Naive thymus-derived CD4-positive, alpha-beta T cell (primary cell): Measurements from ENCODE around the gene MESD. TPM values are rescaled to one million over a fixed set of nuclear protein-coding genes. Genes with fewer than 3 reads are reported as not detected.
A peak's percentile ranks its signal among the peaks of the same experiment; 100 is the strongest.

Experiments used
- ATAC-seq: fragments of 150-1000 bp; cut with Tn5 transposase; 2 replicates; pipeline ENCODE4 v1.10.0; 2021; ENCODE audit warnings: mild to moderate bottlenecking, moderate library complexity
- CTCF ChIA-PET: fragments of 350-600 bp; sonication (Branson Sonifier 250); formaldehyde crosslinking; loops from one replicate; lab custom pipeline; 2021; ENCODE audit warnings: antibody characterized with exemption; lab: Charles Lee
- POLR2A ChIA-PET: fragments of 350-600 bp; sonication (Branson Sonifier 250); formaldehyde crosslinking; loops from one replicate; lab custom pipeline; 2021; ENCODE audit warnings: antibody characterized with exemption, inconsistent platforms; lab: Charles Lee
- DNase-seq, 9 donors: peaks; one replicate each; pipeline versions ENCODE4 v3.0.0 to v3.0.0-alpha.2; 2020 to 2022; ENCODE audit warnings: mixed read lengths in 1 of 9
- H3K27ac ChIP-seq: one replicate; pipeline ENCODE4 v1.7.0; 2013; ENCODE audit warnings: mild to moderate bottlenecking, low read depth, low read length, moderate library complexity
- H3K27me3 ChIP-seq, 2 donors: one replicate each; pipeline ENCODE4 v1.7.0; 2013; ENCODE audit warnings: low read length in 2 of 2, mild to moderate bottlenecking in 2 of 2, moderate library complexity in 2 of 2; ENCODE audit not compliant: control insufficient read depth in 2 of 2, insufficient read depth in 2 of 2
- H3K36me3 ChIP-seq, 3 experiments: 1 replicate in 2 of 3; 2 replicates in 1 of 3; pipeline ENCODE4 v1.7.0; 2013; ENCODE audit warnings: low read length in 3 of 3, mild to moderate bottlenecking in 3 of 3, moderate library complexity in 1 of 3; ENCODE audit not compliant: insufficient read depth in 3 of 3, control insufficient read depth in 2 of 3
- H3K4me1 ChIP-seq, 2 donors: one replicate each; pipeline ENCODE4 v1.7.0; 2013; ENCODE audit warnings: low read length in 2 of 2, mild to moderate bottlenecking in 2 of 2, moderate library complexity in 1 of 2; ENCODE audit not compliant: control insufficient read depth in 2 of 2, insufficient read depth in 2 of 2
- H3K4me3 ChIP-seq: 2 replicates; pipeline ENCODE4 v1.7.0; 2013; ENCODE audit warnings: mild to moderate bottlenecking, low read length
- H3K9me3 ChIP-seq, 3 experiments: 1 replicate in 2 of 3; 2 replicates in 1 of 3; pipeline ENCODE4 v1.7.0; 2013; ENCODE audit warnings: low read length in 3 of 3; ENCODE audit not compliant: control insufficient read depth in 2 of 3
- H3K27ac Mint-ChIP-seq, 9 donors: one replicate each; pipeline ENCODE4 v1.8.0; 2020 to 2022; ENCODE audit warnings: mixed read lengths in 9 of 9, mild to moderate bottlenecking in 8 of 9, moderate library complexity in 5 of 9, inconsistent platforms in 2 of 9
- H3K27me3 Mint-ChIP-seq, 5 donors: one replicate each; pipeline ENCODE4 v1.8.0; 2021 to 2022; ENCODE audit warnings: mixed read lengths in 5 of 5, mild to moderate bottlenecking in 1 of 5
- H3K36me3 Mint-ChIP-seq, 5 donors: one replicate each; pipeline ENCODE4 v1.8.0; 2020 to 2022; ENCODE audit warnings: mixed read lengths in 5 of 5, mild to moderate bottlenecking in 3 of 5, inconsistent platforms in 1 of 5
- H3K4me1 Mint-ChIP-seq, 7 donors: one replicate each; pipeline ENCODE4 v1.8.0; 2020 to 2022; ENCODE audit warnings: mixed read lengths in 7 of 7, mild to moderate bottlenecking in 3 of 7, inconsistent platforms in 1 of 7
- H3K4me3 Mint-ChIP-seq, 10 donors: one replicate each; pipeline ENCODE4 v1.8.0; 2020 to 2022; ENCODE audit warnings: mild to moderate bottlenecking in 10 of 10, mixed read lengths in 10 of 10, moderate library complexity in 6 of 10, inconsistent platforms in 2 of 10
- H3K9me3 Mint-ChIP-seq, 11 donors: one replicate each; pipeline ENCODE4 v1.8.0; 2020 to 2022; ENCODE audit warnings: mixed read lengths in 11 of 11, mild to moderate bottlenecking in 4 of 11, inconsistent platforms in 1 of 11, moderate library complexity in 1 of 11
- intact Hi-C, 2 donors: fragments of 100-400 bp; cut with micrococcal nuclease; formaldehyde crosslinking; loops; one replicate each; pipeline ENCODE4 v1.15.1; 2023
- polyA plus RNA-seq, 2 donors: library from polyadenylated mRNA; unstranded; fragments of 300-500 nt; fragmentation: Illumina TruSeq; gene quantifications; one replicate each; pipeline ENCODE4 v1.2.3, GENCODE V29; 2021
- total RNA-seq, 6 experiments: library from RNA in 5 of 6; stranded (reverse) in 5 of 6; gene quantifications; 1 replicate in 5 of 6; 2 replicates in 1 of 6; pipeline ENCODE4 v1.2.3 and lab custom pipeline; 2021 to 2026

The MESD gene
- total and polyA plus RNA-seq, 7 experiments from 2014 or later = 17.1 to 42.5 (median 29.3) TPM

- peak overlapping the region in 8 of 9 donors; percentile 17 to 99 (median 60) for H3K27ac Mint-ChIP-seq
- no peak for ATAC-seq
- H3K4me1 Mint-ChIP-seq = peaks cover 33 to 67% (median 58%) of the 10 kb centered on the region in 7 donors
- no peak for DNase-seq
- peaks cover 0 to 11% (median 8%) of the 10 kb centered on the region in 5 donors for H3K36me3 Mint-ChIP-seq
- Histone ChIP-seq H3K27ac (no peak overlapping the region), H3K27me3 (no peaks in the 10 kb centered on the region), H3K4me1 (peaks cover 28 to 39% of the 10 kb centered on the region in 2 donors), H3K9me3 (no peaks in the 10 kb centered on the region), H3K4me3 (no peak overlapping the region), H3K36me3 (peaks cover 0 to 7% (median 0%) of the 10 kb centered on the region in 3 experiments)
- CTCF ChIA-PET = interaction anchor here (0.7 to 1.8 kb wide), 8 partner anchors 8 to 300 kb away, joined by 3 to 13 read pairs (median 3); partner anchors contain the start of gene TLNRD1
- no peaks in the 10 kb centered on the region for H3K27me3 Mint-ChIP-seq
- H3K9me3 Mint-ChIP-seq = peaks cover 0 to 2% (median 0%) of the 10 kb centered on the region in 11 donors
- H3K4me3 Mint-ChIP-seq = peak overlapping the region in 7 of 10 donors; percentile 38 to 97 (median 53)
- intact Hi-C loops = loop anchor here in 1 of 2 donors (2.0 to 5.0 kb wide), 4 partner anchors 14 to 934 kb away; partner anchors contain the start of genes STARD5 and ZFAND6
- POLR2A ChIA-PET = interaction anchor here (0.8 to 7.3 kb wide), 2 partner anchors 11 to 1023 kb away, joined by 3 to 87 read pairs; partner anchors contain the start of gene TLNRD1
These were observed 1.3 kb upstream of the MESD start for GRCh38 chr15:80990955-80991354.

- POLR2A ChIA-PET = interaction anchor here (1.1 to 7.3 kb wide), 3 partner anchors 10 to 277 kb away, joined by 3 to 87 read pairs (median 3); partner anchors contain the start of gene TLNRD1
- peak overlapping the region; percentile 95 to 100 (median 98) for H3K4me3 Mint-ChIP-seq
- peak overlapping the region; percentile 92 to 99 (median 99) for H3K27ac Mint-ChIP-seq
- H3K27me3 Mint-ChIP-seq = no peaks in the 10 kb centered on the region
- intact Hi-C loops = loop anchor here (1.0 to 10.0 kb wide), 6 partner anchors 11 to 1094 kb away; partner anchors contain the start of genes TLNRD1 (in 2 of the 2), FAH (in 1 of the 2), MEX3B (in 1 of the 2) and MTHFS (in 1 of the 2)
- DNase-seq (peak in 1 of 9 donors; percentile 27), ATAC-seq (no peak)
- no peaks in the 10 kb centered on the region for H3K9me3 ChIP-seq
- peaks cover 32 to 45% of the 10 kb centered on the region in 2 donors for H3K4me1 ChIP-seq
- peak overlapping the region; percentile 90 for H3K27ac ChIP-seq
- H3K9me3 Mint-ChIP-seq = no peaks in the 10 kb centered on the region
- no peaks in the 10 kb centered on the region for H3K27me3 ChIP-seq
- H3K36me3 Mint-ChIP-seq = peaks cover 0 to 11% (median 7%) of the 10 kb centered on the region in 5 donors
- peaks cover 42 to 75% (median 71%) of the 10 kb centered on the region in 7 donors for H3K4me1 Mint-ChIP-seq
- peaks cover 0 to 11% (median 0%) of the 10 kb centered on the region in 3 experiments for H3K36me3 ChIP-seq
- CTCF ChIA-PET = interaction anchor here (0.6 kb wide), 1 partner anchor 118 kb away, joined by 4 read pairs; no protein-coding TSS in a partner anchor
- peak overlapping the region; percentile 95 for H3K4me3 ChIP-seq
These were observed 520 bp downstream of the MESD start for GRCh38 chr15:80989081-80989517.

GRCh38 chr15:80988148-80988796 lies 1.3 kb downstream of the MESD start:
- ATAC-seq = no peak
- H3K4me3 Mint-ChIP-seq = peak overlapping the region; percentile 95 to 100 (median 98)
- peak overlapping the region; percentile 92 to 99 (median 99) for H3K27ac Mint-ChIP-seq
- H3K27me3 ChIP-seq = no peaks in the 10 kb centered on the region
- H3K4me3 ChIP-seq = peak overlapping the region; percentile 95
- H3K9me3 Mint-ChIP-seq = no peaks in the 10 kb centered on the region
- H3K36me3 Mint-ChIP-seq = peaks cover 0 to 11% (median 7%) of the 10 kb centered on the region in 5 donors
- H3K4me1 ChIP-seq = peaks cover 34 to 45% of the 10 kb centered on the region in 2 donors
- intact Hi-C loops = loop anchor here (2.0 to 10.0 kb wide), 5 partner anchors 17 to 1093 kb away; partner anchors contain the start of genes FAH (in 1 of the 2), MEX3B (in 1 of the 2) and MTHFS (in 1 of the 2)
- H3K9me3 ChIP-seq = no peaks in the 10 kb centered on the region
- H3K4me1 Mint-ChIP-seq = peaks cover 47 to 81% (median 78%) of the 10 kb centered on the region in 7 donors
- H3K27ac ChIP-seq = peak overlapping the region; percentile 90
- CTCF ChIA-PET = no interaction called here
- POLR2A ChIA-PET = interaction anchor here (1.4 to 7.3 kb wide), 2 partner anchors 14 to 278 kb away, joined by 3 to 87 read pairs; partner anchors contain the start of gene TLNRD1
- H3K36me3 ChIP-seq = peaks cover 0 to 11% (median 0%) of the 10 kb centered on the region in 3 experiments
- DNase-seq = no peak
- H3K27me3 Mint-ChIP-seq = no peaks in the 10 kb centered on the region

- Mint-ChIP-seq H3K27me3 (no peaks in the 10 kb centered on the region), H3K4me1 (peaks cover 48 to 87% (median 80%) of the 10 kb centered on the region in 7 donors), H3K4me3 (peak overlapping the region in 8 of 10 donors; percentile 2 to 97 (median 50)), H3K27ac (peak overlapping the region in 3 of 9 donors; percentile 3 to 46 (median 30)), H3K36me3 (peaks cover 0 to 17% (median 15%) of the 10 kb centered on the region in 5 donors), H3K9me3 (no peaks in the 10 kb centered on the region)
- DNase-seq = no peak
- no peaks in the 10 kb centered on the region for H3K27me3 ChIP-seq
- no peaks in the 10 kb centered on the region for H3K9me3 ChIP-seq
- ChIA-PET CTCF (interaction anchor here (0.5 to 1.5 kb wide), 4 partner anchors 16 to 279 kb away, joined by 3 to 5 read pairs (median 4); no protein-coding TSS in a partner anchor), POLR2A (interaction anchor here (7.3 kb wide), 1 partner anchor 16 kb away, joined by 87 read pairs; the partner anchor contains the start of gene TLNRD1)
- no peak for ATAC-seq
- no peak overlapping the region for H3K27ac ChIP-seq
- H3K36me3 ChIP-seq = peaks cover 0 to 16% (median 0%) of the 10 kb centered on the region in 3 experiments
- no peak overlapping the region for H3K4me3 ChIP-seq
- peaks cover 34 to 41% of the 10 kb centered on the region in 2 donors for H3K4me1 ChIP-seq
- intact Hi-C loops = loop anchor here (5.0 to 10.0 kb wide), 2 partner anchors 1061 to 1092 kb away; partner anchors contain the start of genes MEX3B (in 1 of the 2) and MTHFS (in 1 of the 2)
These were observed 3.1 kb downstream of the MESD start for GRCh38 chr15:80986487-80986886.

GRCh38 chr15:80985981-80986380 lies 3.6 kb downstream of the MESD start:
- CTCF ChIA-PET = interaction anchor here (1.4 to 1.5 kb wide), 2 partner anchors 16 to 280 kb away, joined by 4 to 5 read pairs; no protein-coding TSS in a partner anchor
- Mint-ChIP-seq H3K36me3 (peaks cover 0 to 17% (median 15%) of the 10 kb centered on the region in 5 donors), H3K9me3 (no peaks in the 10 kb centered on the region), H3K4me1 (peaks cover 48 to 82% (median 75%) of the 10 kb centered on the region in 7 donors), H3K27me3 (no peaks in the 10 kb centered on the region), H3K27ac (peak overlapping the region in 3 of 9 donors; percentile 3 to 26 (median 25)), H3K4me3 (peak overlapping the region in 6 of 10 donors; percentile 3 to 95 (median 18))
- DNase-seq (no peak), ATAC-seq (no peak)
- Histone ChIP-seq H3K4me1 (peaks cover 34 to 37% of the 10 kb centered on the region in 2 donors), H3K4me3 (no peak overlapping the region), H3K9me3 (no peaks in the 10 kb centered on the region), H3K27ac (no peak overlapping the region), H3K36me3 (peaks cover 0 to 16% (median 0%) of the 10 kb centered on the region in 3 experiments), H3K27me3 (no peaks in the 10 kb centered on the region)
- intact Hi-C loops = loop anchor here (5.0 to 10.0 kb wide), 2 partner anchors 1061 to 1091 kb away; partner anchors contain the start of genes MEX3B (in 1 of the 2) and MTHFS (in 1 of the 2)
- POLR2A ChIA-PET = interaction anchor here (0.7 to 7.3 kb wide), 2 partner anchors 15 to 16 kb away, joined by 4 to 87 read pairs; partner anchors contain the start of gene TLNRD1
